HepG2 (cell line): Measurements from ENCODE around the gene TMEM80. TPM values are rescaled to one million over a fixed set of nuclear protein-coding genes. Genes with fewer than 3 reads are reported as not detected.

Experiments used
- BRF2 ChIP-seq: sonication (generic); formaldehyde crosslinking; IDR thresholded peaks from 2 replicates; pipeline ENCODE4 v1.8.1; 2022; ENCODE audit warnings: mild to moderate bottlenecking, missing genetic modification reagents
- HMG20B ChIP-seq: conservative IDR thresholded peaks from 2 replicates; pipeline ENCODE4 v1.6.1; 2016; ENCODE audit warnings: missing genetic modification reagents, missing compliant biosample characterization
- HNRNPK ChIP-seq: fragments of 200-400 bp; formaldehyde crosslinking; IDR thresholded peaks from 2 replicates; pipeline ENCODE4 v1.6.1; 2018; ENCODE audit warnings: low read length, low read depth, moderate library complexity, mild to moderate bottlenecking; ENCODE audit not compliant: poor library complexity, severe bottlenecking
- LCORL ChIP-seq, 2 experiments: fragments of 450-650 bp in 1 of 2; sonication (generic) in 1 of 2; formaldehyde crosslinking in 1 of 2; IDR thresholded peaks; 2 replicates each; pipeline versions ENCODE4 v1.5.0 to v1.6.1; 2017 to 2020; ENCODE audit warnings: antibody characterized with exemption in 1 of 2, missing genetic modification reagents in 1 of 2
- MYC ChIP-seq: sonication (generic); formaldehyde crosslinking; IDR thresholded peaks from 2 replicates; pipeline ENCODE4 v1.9.0; 2021; ENCODE audit warnings: missing genetic modification reagents, borderline replicate concordance
- NRL ChIP-seq: sonication (generic); formaldehyde crosslinking; IDR thresholded peaks from 2 replicates; pipeline ENCODE4 v1.5.0; 2020; ENCODE audit warnings: missing genetic modification reagents, mild to moderate bottlenecking, moderate library complexity, borderline replicate concordance
- RBM39 ChIP-seq: fragments of 200-400 bp; formaldehyde crosslinking; IDR thresholded peaks from one replicate; pipeline ENCODE4 v1.6.1; 2018; ENCODE audit warnings: antibody characterized with exemption, mild to moderate bottlenecking, low read depth, low read length; ENCODE audit not compliant: poor library complexity, severe bottlenecking
- RFX3 ChIP-seq: IDR thresholded peaks from 2 replicates; pipeline ENCODE4 v1.6.1; 2016; ENCODE audit warnings: missing biosample characterization, missing genetic modification reagents
- SAFB2 ChIP-seq: sonication (generic); formaldehyde crosslinking; IDR thresholded peaks from 2 replicates; pipeline ENCODE4 v1.5.1; 2020; ENCODE audit warnings: missing genetic modification reagents, low read depth, mild to moderate bottlenecking, borderline replicate concordance
- SIN3A ChIP-seq: IDR thresholded peaks from 2 replicates; pipeline ENCODE4 v1.6.1; 2011; ENCODE audit warnings: low read depth, mild to moderate bottlenecking, control low read depth, low read length, borderline replicate concordance
- SP2 ChIP-seq: sonication (generic); formaldehyde crosslinking; IDR thresholded peaks from 2 replicates; pipeline ENCODE4 v1.5.1; 2020; ENCODE audit warnings: mild to moderate bottlenecking, missing genetic modification reagents
- SRY ChIP-seq: sonication (generic); formaldehyde crosslinking; IDR thresholded peaks from 2 replicates; pipeline ENCODE4 v1.8.0; 2022; ENCODE audit warnings: mild to moderate bottlenecking, missing genetic modification reagents
- ZNF317 ChIP-seq: sonication (generic); formaldehyde crosslinking; IDR thresholded peaks from 2 replicates; pipeline ENCODE4 v1.5.0; 2020; ENCODE audit warnings: mild to moderate bottlenecking, missing genetic modification reagents
- ZNF431 ChIP-seq: sonication (generic); formaldehyde crosslinking; IDR thresholded peaks from 2 replicates; pipeline ENCODE4 v1.9.0; 2022; ENCODE audit warnings: missing genetic modification reagents, low read depth, mild to moderate bottlenecking, borderline replicate concordance
- ZNF574 ChIP-seq: sonication (generic); formaldehyde crosslinking; IDR thresholded peaks from 2 replicates; pipeline ENCODE4 v1.4.0; 2020; ENCODE audit warnings: missing genetic modification reagents
- ZNF687 ChIP-seq: sonication (generic); formaldehyde crosslinking; IDR thresholded peaks from 2 replicates; pipeline ENCODE4 v1.5.1; 2020; ENCODE audit warnings: mild to moderate bottlenecking, missing genetic modification reagents, moderate library complexity
- polyA plus RNA-seq, 8 experiments: library from polyadenylated mRNA; depleted of rRNA in 3 of 8; stranded (reverse) in 7 of 8; unstranded in 1 of 8; fragments of >200 nt; fragmentation: Illumina TruSeq in 4 of 8; extraction: Trizol in 4 of 8; gene quantifications; 2 replicates each; pipeline versions ENCODE4 v1.2.1 to v1.2.3, GENCODE V29; 2011 to 2016; ENCODE audit warnings: low read depth in 4 of 8, missing spikeins in 1 of 8, mixed read lengths in 1 of 8; ENCODE audit not compliant: insufficient read depth in 1 of 8
- total RNA-seq, 5 experiments: library from RNA; depleted of rRNA; stranded (reverse); fragments of >200 nt; fragmentation: Illumina TruSeq; extraction: Trizol; gene quantifications; 2 replicates each; pipeline ENCODE4 v1.2.3, GENCODE V29; 2016; ENCODE audit warnings: low read depth in 1 of 5
- TF ChIP-seq, protein P1 (sequence below): sonication (generic); formaldehyde crosslinking; IDR thresholded peaks from 2 replicates; pipeline ENCODE4 v1.4.0; 2020; ENCODE audit warnings: missing genetic modification reagents

TMEM80 gene
- total and polyA plus RNA-seq, 2 of the 13 experiments (the other 11 are each of a cell fraction or from before 2014, with no cell fraction given) = 5.6 to 17.1 TPM

DNA sequence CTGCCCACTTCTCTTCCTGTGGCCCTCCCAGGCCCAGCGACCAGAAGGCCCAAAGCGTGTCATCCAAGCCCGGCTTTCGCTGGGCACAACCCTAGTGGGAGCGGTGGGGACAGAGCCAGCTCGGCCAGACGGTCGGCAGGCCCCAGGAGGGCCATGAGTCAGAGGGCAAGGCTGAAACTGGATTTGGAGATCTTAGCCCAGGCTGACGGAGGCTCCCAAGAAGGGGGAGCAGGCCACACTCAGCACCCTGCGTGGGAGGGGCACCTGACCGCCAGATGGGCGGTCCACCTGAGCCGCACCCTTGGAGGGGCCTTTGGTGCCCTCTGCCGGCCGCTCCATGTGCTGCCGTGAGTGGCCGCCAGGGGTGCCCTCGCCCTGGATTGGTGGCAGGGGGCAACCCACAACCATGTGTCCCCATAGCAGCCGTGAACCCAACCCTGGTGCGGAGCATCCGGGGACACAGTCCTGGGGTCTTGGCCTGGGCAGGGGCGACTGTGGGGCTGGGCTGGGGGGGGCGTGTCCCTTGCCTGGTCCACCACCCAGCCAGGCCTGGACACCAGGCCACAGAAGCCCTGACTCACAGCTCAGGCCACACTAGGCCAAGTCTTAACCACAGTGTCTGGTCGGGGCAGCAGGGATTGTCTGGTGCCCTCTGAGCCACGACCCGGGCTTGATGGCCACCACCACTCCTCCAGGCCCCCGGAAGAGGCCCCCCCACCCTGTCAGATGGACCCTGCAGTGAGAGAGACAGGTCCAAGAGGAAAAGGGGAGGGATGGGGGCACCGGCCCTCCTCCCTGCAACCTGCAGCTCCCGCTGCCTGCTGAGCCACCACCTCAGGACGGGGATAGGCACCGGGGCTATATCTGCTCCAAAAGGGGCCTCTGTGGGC is 32.5 kb downstream of the TMEM80 start (continued):
- TF ChIP-seq RBM39 = no peak
- peak; percentile 29; the same call in 1 of the 2 replicates for TF ChIP-seq SAFB2
- TF ChIP-seq LCORL (IDR thresholded peaks at IDR 0.05) = no peak
- TF ChIP-seq LCORL (CRISPR knock-in tag; IDR thresholded peaks at IDR 0.05) = peak; percentile 84
- TF ChIP-seq HMG20B (CRISPR knock-in tag) = no peak
- peak; percentile 41 for TF ChIP-seq NRL
- TF ChIP-seq RFX3 (CRISPR knock-in tag) = no peak
- TF ChIP-seq, protein P1, sequence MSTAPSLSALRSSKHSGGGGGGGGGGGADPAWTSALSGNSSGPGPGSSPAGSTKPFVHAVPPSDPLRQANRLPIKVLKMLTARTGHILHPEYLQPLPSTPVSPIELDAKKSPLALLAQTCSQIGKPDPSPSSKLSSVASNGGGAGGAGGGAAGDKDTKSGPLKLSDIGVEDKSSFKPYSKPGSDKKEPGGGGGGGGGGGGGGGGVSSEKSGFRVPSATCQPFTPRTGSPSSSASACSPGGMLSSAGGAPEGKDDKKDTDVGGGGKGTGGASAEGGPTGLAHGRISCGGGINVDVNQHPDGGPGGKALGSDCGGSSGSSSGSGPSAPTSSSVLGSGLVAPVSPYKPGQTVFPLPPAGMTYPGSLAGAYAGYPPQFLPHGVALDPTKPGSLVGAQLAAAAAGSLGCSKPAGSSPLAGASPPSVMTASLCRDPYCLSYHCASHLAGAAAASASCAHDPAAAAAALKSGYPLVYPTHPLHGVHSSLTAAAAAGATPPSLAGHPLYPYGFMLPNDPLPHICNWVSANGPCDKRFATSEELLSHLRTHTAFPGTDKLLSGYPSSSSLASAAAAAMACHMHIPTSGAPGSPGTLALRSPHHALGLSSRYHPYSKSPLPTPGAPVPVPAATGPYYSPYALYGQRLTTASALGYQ (CRISPR knock-in tag) = no peak
- no peak for TF ChIP-seq HNRNPK
- 0 out of 2 replicates have a peak, but pooled peaks have one; percentile 32 for TF ChIP-seq ZNF431 (CRISPR knock-in tag)
- peak; percentile 57; the same call in 1 of the 2 replicates for TF ChIP-seq ZNF574 (CRISPR knock-in tag)
- peak; percentile 34; the same call in 1 of the 2 replicates for TF ChIP-seq SP2
- TF ChIP-seq ZNF687 (CRISPR knock-in tag) = peak; percentile 87
- TF ChIP-seq SIN3A = no peak
- 0 out of 2 replicates have a peak, but pooled peaks have one; percentile 75 for TF ChIP-seq BRF2 (CRISPR knock-in tag)
- peak; percentile 63 for TF ChIP-seq ZNF317 (CRISPR knock-in tag)
- TF ChIP-seq SRY (CRISPR knock-in tag) = no peak
- TF ChIP-seq MYC = peak; percentile 88
